Measurements from ENCODE around the gene SLC2A9. TPM values are rescaled to one million over a fixed set of nuclear protein-coding genes. Genes with fewer than 3 reads are reported as not detected.

The SLC2A9 gene
- total and polyA plus RNA-seq, 2 of the 13 experiments (the other 11 are each of a cell fraction or from before 2014, with no cell fraction given), result 36.2 to 42.3 TPM

- 92% methylated on average over 13 of the region's 15 CpGs for WGBS (ENCODE audit: low lambda C conversion rate)
- no peak overlapping the region for H3K9ac ChIP-seq (ENCODE audit: insufficient read depth, low read depth, low read length)
- intact Hi-C loops (cut with micrococcal nuclease; ENCODE audit: unreplicated experiment), result no loop called here
- H3K79me2 ChIP-seq (ENCODE audit: insufficient read depth, low read length), result no peaks in the 10 kb centered on the region
- H3K27me3 ChIP-seq (ENCODE audit: control insufficient read depth in 1 of 2, insufficient read depth in 2 of 2, low read length in 2 of 2), result no peaks in the 10 kb centered on the region
- no peak overlapping the region for H3K27ac ChIP-seq (ENCODE audit: extremely low read length, insufficient read depth, low read length)
- DNase-seq (ENCODE audit: low spot score) (no peak), ATAC-seq (no peak), FAIRE-seq (no peak)
- no peak overlapping the region for H3K4me3 ChIP-seq (replicated peaks in 1 of 3; ENCODE audit: insufficient read depth in 1 of 3, low read depth in 2 of 3, low read length in 3 of 3)
- H2AFZ ChIP-seq (ENCODE audit: low read length), result no peak overlapping the region
- no peaks in the 10 kb centered on the region for H3K36me3 ChIP-seq (replicated peaks in 1 of 2; ENCODE audit: control insufficient read depth in 1 of 2, insufficient read depth in 2 of 2, low read length in 2 of 2)
- no peaks in the 10 kb centered on the region for H3K9me3 ChIP-seq (ENCODE audit: low read length)
- no TSS peak for BruUV-seq (replicated peaks)
- in situ Hi-C loops (cut with HindIII; ENCODE audit: extremely low pct_ligation_motif_present, low pct_unique_long_range_greater_than_20kb), result no loop called here
- H4K20me1 ChIP-seq (ENCODE audit: insufficient read depth, low read length), result no peaks in the 10 kb centered on the region
- H3K4me1 ChIP-seq (ENCODE audit: insufficient read depth, low read length), result peaks cover 23% of the 10 kb centered on the region
- H3K4me2 ChIP-seq (ENCODE audit: low read depth, low read length), result no peak overlapping the region
- CTCF ChIA-PET (ENCODE audit: low intra/inter-chr PET ratio, low total read pairs), result no interaction called here
- POLR2A ChIA-PET, result interaction anchor here (1.4 kb wide), 1 partner anchor 48 kb away, joined by 4 read pairs; no protein-coding TSS in a partner anchor
- TF ChIP-seq ZNF687 (CRISPR knock-in tag; IDR thresholded peaks at IDR 0.05) (no peak), GRHL1 (CRISPR knock-in tag; conservative IDR thresholded peaks at IDR 0.05) (no peak), SRSF1 (optimal IDR thresholded peaks at IDR 0.05; ENCODE audit: low read depth, low read length) (no peak), ZNF747 (CRISPR knock-in tag; IDR thresholded peaks at IDR 0.05; ENCODE audit: borderline replicate concordance) (no peak), ZNF563 (CRISPR knock-in tag; IDR thresholded peaks at IDR 0.05) (no peak), ZSCAN25 (CRISPR knock-in tag; IDR thresholded peaks at IDR 0.05) (no peak), ZNF775 (CRISPR knock-in tag; IDR thresholded peaks at IDR 0.05; ENCODE audit: borderline replicate concordance) (no peak), CENPBD1 (CRISPR knock-in tag; IDR thresholded peaks at IDR 0.05; ENCODE audit: borderline replicate concordance, low read depth) (no peak), REXO4 (CRISPR knock-in tag; IDR thresholded peaks at IDR 0.05; ENCODE audit: borderline replicate concordance) (no peak), NCOA1 (CRISPR knock-in tag; IDR thresholded peaks at IDR 0.05) (no peak), RORA (CRISPR knock-in tag; IDR thresholded peaks at IDR 0.05) (no peak), ZNF780A (CRISPR knock-in tag; IDR thresholded peaks at IDR 0.05) (no peak), KDM5B (CRISPR knock-in tag; IDR thresholded peaks at IDR 0.05; ENCODE audit: borderline replicate concordance) (no peak), THRA (CRISPR knock-in tag; IDR thresholded peaks at IDR 0.05; ENCODE audit: borderline replicate concordance) (no peak), ARHGAP35 (CRISPR knock-in tag; IDR thresholded peaks at IDR 0.05; ENCODE audit: borderline replicate concordance) (no peak)
These were observed 45.7 kb upstream of the SLC2A9 start for GRCh38 chr4:10066670-10067651.

Data from HepG2 (cell line).